Fibroblast of mammary gland (primary cell): ENCODE data around the gene GYG2.

ENCODE experiments used
- DNase-seq: peaks from one replicate; pipeline ENCODE4 v3.0.0-alpha.2; 2010; ENCODE audit warnings: low read depth
- H3K4me3 ChIP-seq: 2 replicates; pipeline ENCODE4 v1.5.1; 2011; ENCODE audit warnings: low read depth, mild to moderate bottlenecking, low read length, moderate library complexity; ENCODE audit not compliant: control insufficient read depth
- CTCF ChIP-seq: conservative IDR thresholded peaks from 2 replicates; pipeline ENCODE4 v1.5.1; 2011; ENCODE audit warnings: low read depth, low read length, inconsistent platforms; ENCODE audit not compliant: control insufficient read depth, insufficient read depth

Gene GYG2

GRCh38 chrX:2831471-2832228 is 2.9 kb downstream of the GYG2 start:
- no peak overlapping the region for H3K4me3 ChIP-seq
- no peak for DNase-seq
- TF ChIP-seq CTCF, result no peak

DNA sequence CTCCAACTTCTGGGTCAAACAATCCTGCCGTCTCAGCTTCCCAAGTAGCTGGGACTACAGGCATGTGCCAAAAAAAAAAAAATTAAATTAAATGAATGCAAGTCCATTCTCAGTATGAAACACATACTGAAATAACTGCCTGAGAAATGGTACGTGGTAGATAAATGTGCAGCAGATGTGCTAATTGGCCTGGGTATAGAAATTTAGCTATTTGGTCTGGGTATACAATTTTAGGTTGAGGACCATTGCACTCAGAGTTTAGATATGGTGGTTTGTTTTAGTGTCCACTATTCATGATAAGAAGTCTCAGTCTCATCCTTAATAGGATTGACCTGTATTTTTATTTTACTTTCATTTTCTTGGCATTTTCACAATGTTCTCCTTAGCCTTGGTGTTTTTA is 9.2 kb downstream of the GYG2 start:
- no peak for DNase-seq
- TF ChIP-seq CTCF, result no peak
- no peak overlapping the region for H3K4me3 ChIP-seq

- no peak overlapping the region for H3K4me3 ChIP-seq
- TF ChIP-seq CTCF, result no peak
Measured at GRCh38 chrX:2840961-2841360, 12.2 kb downstream of the GYG2 start.

DNA sequence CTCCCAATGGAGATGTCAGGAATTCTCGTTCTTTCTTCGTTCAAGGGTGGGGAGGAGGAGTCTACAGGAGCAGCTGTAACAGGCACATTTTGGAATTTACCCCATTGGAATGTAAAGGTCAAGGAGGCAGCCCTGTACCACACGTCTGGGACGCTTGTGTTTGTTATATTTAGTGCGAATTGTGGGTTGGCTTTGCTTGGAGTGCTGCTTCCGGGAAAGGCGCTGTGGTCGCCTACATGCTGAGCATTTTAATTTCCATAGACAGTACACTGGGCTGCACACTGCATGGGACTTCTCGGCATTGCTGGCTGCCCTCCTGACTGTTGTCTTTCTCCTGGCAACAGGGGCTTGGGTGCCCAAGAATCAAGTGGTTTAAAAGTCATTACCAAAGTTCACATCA is 12.8 kb downstream of the GYG2 start:
- no peak overlapping the region for H3K4me3 ChIP-seq
- TF ChIP-seq CTCF, result no peak
- DNase-seq, result no peak

More at GRCh38 chrX:2840961-2841360, 12.2 kb downstream of the GYG2 start:
- DNase-seq, result no peak

DNA sequence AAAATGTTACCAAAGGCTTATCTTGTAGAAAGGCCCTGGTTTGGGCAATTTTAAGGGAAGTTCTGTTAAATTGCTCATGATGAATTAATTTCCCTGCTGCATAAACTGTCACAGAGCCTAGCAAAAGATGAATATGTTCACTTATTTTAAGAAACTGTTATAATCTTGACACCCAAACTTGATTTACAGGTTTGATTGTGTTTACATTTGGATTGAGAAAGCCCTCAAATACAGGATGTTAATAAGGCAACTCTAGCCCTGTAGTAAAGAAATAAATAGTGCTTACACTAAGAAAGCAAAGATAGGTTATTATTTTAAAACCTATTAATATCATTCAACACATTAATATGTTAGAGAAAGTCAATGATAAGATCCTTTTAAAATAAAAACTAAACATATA is 18.3 kb downstream of the GYG2 start:
- no peak overlapping the region for H3K4me3 ChIP-seq
- DNase-seq, result no peak
- TF ChIP-seq CTCF, result no peak

GRCh38 chrX:2848871-2849301 is 20.2 kb downstream of the GYG2 start:
- no peak for TF ChIP-seq CTCF
- peak; percentile 23 for DNase-seq

GRCh38 chrX:2854918-2855317 is 26.2 kb downstream of the GYG2 start:
- no peak for TF ChIP-seq CTCF

More at GRCh38 chrX:2848871-2849301, 20.2 kb downstream of the GYG2 start:
- H3K4me3 ChIP-seq, result no peak overlapping the region

More at GRCh38 chrX:2854918-2855317, 26.2 kb downstream of the GYG2 start:
- H3K4me3 ChIP-seq, result no peak overlapping the region
- no peak for DNase-seq
